Cardiac muscle cell (in vitro differentiated cells and primary cell): ENCODE results near the gene KCTD16. TPM values are rescaled to one million over a fixed set of nuclear protein-coding genes. Genes with fewer than 3 reads are reported as not detected.

ENCODE experiments used
- DNase-seq, 2 donors: peaks; one replicate each; pipeline versions ENCODE4 v3.0.0 to v3.0.0-alpha.2; 2010 to 2017; ENCODE audit warnings: low read depth in 1 of 2, low spot score in 1 of 2
- H3K27ac ChIP-seq: fragments of 200-600 bp; sonication (generic); 2 replicates; pipeline ENCODE4 v1.5.1; 2016
- H3K27me3 ChIP-seq: fragments of 200-600 bp; sonication (generic); 2 replicates; pipeline ENCODE4 v1.6.0; 2016; ENCODE audit warnings: control low read depth
- H3K36me3 ChIP-seq: fragments of 200-600 bp; sonication (generic); 2 replicates; pipeline ENCODE4 v1.5.1; 2016; ENCODE audit warnings: control low read depth
- H3K4me1 ChIP-seq: fragments of 200-600 bp; sonication (generic); 2 replicates; pipeline ENCODE4 v1.8.1; 2017; ENCODE audit warnings: low read depth, mild to moderate bottlenecking, mixed run types
- H3K4me3 ChIP-seq: fragments of 200-600 bp; sonication (generic); 2 replicates; pipeline ENCODE4 v1.5.1; 2016; ENCODE audit warnings: mild to moderate bottlenecking
- H3K9me3 ChIP-seq: fragments of 200-600 bp; sonication (generic); 2 replicates; pipeline ENCODE4 v1.5.1; 2017; ENCODE audit warnings: low read depth, mild to moderate bottlenecking, control low read depth
- polyA plus RNA-seq: library from polyadenylated mRNA; unstranded; fragments of >200 nt; fragmentation: Nextera tagmentation; extraction: Ambion mirVana; gene quantifications from 2 replicates; pipeline ENCODE4 v1.2.1, GENCODE V29; 2016
- total RNA-seq: library from RNA; depleted of rRNA; stranded (reverse); fragments of >200 nt; gene quantifications from 2 replicates; pipeline ENCODE4 v1.2.3, GENCODE V29; 2016
- TF ChIP-seq, protein P1 (sequence below): IDR thresholded peaks from 2 replicates; pipeline ENCODE4 v1.5.1; 2012; ENCODE audit warnings: low read depth, mild to moderate bottlenecking, low read length

Gene KCTD16
- total and polyA plus RNA-seq, 2 experiments from 2014 or later = 0.13 to 0.66 TPM

DNA sequence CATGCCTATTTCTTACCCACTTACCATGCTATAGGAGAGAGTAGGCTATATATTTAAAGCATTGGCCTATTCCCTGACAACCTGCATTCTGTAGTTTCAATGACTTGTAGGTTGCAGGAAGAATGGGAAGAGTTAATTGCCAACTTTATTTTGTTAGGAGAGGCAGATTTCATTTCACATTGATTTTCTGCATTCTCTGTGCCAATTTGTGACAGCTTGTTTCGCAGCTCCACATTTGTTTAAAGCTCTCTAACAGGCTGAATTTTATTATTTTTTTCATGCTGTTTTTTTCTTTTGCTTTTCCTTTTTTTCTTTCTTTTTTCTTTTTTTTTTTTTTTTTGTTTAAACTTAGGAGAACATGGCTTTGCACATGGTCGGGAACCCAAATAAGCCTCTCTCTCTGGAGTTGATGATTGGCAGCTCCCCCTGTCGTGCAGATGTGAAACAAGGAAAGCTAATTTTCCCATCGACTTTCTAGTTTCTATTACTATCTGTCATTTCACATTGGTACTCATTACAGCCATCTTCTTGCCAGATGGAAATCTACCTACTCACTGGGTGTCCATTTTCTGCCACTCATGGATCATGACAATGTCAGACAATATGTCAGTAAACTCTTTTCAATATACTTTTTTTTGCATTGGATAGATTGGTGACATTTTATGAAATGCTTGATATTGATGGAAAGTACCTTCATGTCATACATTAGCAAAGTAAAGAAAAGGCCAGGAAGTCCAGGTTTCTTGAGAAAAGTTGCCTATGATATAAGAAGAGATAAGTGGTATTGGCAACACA is 223.2 kb downstream of the KCTD16 start:
- TF ChIP-seq, protein P1, sequence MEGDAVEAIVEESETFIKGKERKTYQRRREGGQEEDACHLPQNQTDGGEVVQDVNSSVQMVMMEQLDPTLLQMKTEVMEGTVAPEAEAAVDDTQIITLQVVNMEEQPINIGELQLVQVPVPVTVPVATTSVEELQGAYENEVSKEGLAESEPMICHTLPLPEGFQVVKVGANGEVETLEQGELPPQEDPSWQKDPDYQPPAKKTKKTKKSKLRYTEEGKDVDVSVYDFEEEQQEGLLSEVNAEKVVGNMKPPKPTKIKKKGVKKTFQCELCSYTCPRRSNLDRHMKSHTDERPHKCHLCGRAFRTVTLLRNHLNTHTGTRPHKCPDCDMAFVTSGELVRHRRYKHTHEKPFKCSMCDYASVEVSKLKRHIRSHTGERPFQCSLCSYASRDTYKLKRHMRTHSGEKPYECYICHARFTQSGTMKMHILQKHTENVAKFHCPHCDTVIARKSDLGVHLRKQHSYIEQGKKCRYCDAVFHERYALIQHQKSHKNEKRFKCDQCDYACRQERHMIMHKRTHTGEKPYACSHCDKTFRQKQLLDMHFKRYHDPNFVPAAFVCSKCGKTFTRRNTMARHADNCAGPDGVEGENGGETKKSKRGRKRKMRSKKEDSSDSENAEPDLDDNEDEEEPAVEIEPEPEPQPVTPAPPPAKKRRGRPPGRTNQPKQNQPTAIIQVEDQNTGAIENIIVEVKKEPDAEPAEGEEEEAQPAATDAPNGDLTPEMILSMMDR = no peak
- DNase-seq = no peak
- Histone ChIP-seq H3K27ac (no peak overlapping the region), H3K4me1 (no peaks in the 10 kb centered on the region), H3K9me3 (no peaks in the 10 kb centered on the region), H3K4me3 (no peak overlapping the region), H3K36me3 (no peaks in the 10 kb centered on the region), H3K27me3 (no peaks in the 10 kb centered on the region)

DNA sequence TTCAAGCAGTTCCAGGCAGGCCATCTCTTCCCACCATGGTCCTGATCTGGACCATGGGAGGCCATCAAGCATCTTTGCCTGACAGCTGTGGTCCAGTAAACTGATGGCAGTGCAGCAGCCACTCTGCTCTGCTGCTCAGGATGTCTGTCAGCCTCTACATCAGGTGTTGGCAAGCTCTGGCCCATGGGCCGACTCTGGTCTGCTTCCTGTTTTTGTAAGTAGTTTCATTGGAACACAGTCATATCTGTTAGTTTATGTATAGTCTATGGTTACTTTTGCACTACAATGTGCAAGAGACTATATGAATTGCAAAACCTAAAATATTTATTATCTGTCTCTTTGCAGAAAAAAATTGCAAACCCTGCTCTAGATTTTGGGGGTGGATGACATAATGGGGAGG is 225.0 kb downstream of the KCTD16 start:
- no peak for DNase-seq
- H3K4me3 ChIP-seq = no peak overlapping the region

DNA sequence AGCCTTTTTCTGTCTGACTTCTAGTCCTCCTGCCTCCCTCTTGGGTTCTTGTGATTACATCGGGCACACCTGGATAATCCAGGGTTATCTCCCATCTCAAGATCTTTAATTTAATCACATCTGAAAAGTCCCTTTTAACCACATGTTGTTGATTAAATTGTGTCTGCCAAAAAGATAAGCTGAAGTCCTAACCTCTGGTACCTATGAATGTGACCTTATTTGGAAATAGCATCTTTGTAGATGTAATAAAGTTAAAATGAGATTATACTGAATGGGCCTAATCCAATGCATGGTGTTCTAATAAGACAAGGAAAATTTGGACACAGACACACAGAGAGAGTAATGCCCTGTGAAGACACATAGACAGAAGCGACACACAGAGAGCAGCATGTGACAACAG is 232.4 kb downstream of the KCTD16 start:
- Histone ChIP-seq H3K27ac (no peak overlapping the region), H3K9me3 (no peaks in the 10 kb centered on the region), H3K36me3 (no peaks in the 10 kb centered on the region), H3K27me3 (peaks cover 14% of the 10 kb centered on the region), H3K4me1 (peaks cover 10% of the 10 kb centered on the region), H3K4me3 (no peak overlapping the region)
- TF ChIP-seq, protein P1 = no peak
- no peak for DNase-seq

More for the DNA sequence above, 225.0 kb downstream of the KCTD16 start:
- H3K27me3 ChIP-seq = peaks cover 2% of the 10 kb centered on the region
- TF ChIP-seq, protein P1 = no peak
- no peaks in the 10 kb centered on the region for H3K4me1 ChIP-seq
- H3K27ac ChIP-seq = no peak overlapping the region
- no peaks in the 10 kb centered on the region for H3K36me3 ChIP-seq
- H3K9me3 ChIP-seq = no peaks in the 10 kb centered on the region

DNA sequence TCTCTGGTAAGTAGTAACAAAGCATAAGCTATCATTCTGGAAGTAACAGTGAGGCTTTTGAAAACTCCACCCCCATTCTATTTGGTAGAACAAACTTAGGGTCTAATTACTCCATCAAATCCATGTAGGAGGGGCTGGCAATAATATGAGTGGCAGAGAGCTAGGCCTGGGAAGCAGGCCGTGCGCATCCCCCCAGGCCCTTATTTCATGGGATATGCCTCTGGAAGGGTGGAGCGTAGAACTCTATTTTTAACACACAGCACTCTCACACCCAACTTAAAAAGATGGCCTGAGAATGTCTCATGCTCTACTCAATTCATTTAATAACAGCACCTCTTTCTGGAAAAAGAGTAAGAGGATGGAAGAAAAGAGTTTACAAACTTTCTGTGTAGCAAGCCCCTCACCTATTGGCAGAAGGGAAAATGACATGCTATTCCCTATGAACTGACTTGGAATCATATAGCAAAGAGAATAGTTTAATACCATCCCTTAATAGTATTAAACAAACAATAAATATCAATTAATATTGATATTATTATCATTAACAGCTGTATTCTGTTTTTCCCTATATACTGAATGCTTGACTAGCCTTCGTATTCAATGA is 233.2 kb downstream of the KCTD16 start:
- Histone ChIP-seq H3K27me3 (peaks cover 14% of the 10 kb centered on the region), H3K27ac (no peak overlapping the region), H3K4me3 (no peak overlapping the region), H3K36me3 (no peaks in the 10 kb centered on the region), H3K9me3 (no peaks in the 10 kb centered on the region), H3K4me1 (peaks cover 10% of the 10 kb centered on the region)
- no peak for DNase-seq
- TF ChIP-seq, protein P1 = no peak

DNA sequence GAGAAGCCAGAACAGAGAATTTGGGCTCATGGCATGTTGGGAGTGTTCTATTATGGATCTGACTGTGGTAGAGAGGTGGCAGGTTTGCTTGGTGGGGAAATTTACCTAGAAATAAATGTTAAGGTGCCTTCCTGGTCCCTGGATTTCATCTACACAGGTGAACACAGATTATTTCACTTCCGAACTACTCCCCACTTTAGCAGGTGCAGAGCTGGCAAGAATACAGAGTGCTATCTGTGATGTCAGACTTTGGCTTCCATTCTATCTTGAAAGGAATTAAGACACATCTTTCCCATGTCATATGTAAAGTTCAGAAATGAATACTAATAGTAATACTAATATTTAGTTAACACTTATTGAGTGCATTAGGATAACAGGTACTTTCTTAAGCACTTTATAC is 234.0 kb downstream of the KCTD16 start:
- Histone ChIP-seq H3K27me3 (peaks cover 14% of the 10 kb centered on the region), H3K36me3 (no peaks in the 10 kb centered on the region), H3K4me3 (no peak overlapping the region), H3K9me3 (no peaks in the 10 kb centered on the region), H3K27ac (no peak overlapping the region), H3K4me1 (peaks cover 10% of the 10 kb centered on the region)
- DNase-seq = no peak
- TF ChIP-seq, protein P1 = no peak
